HepG2 (cell line): ENCODE measurements around the gene HELLS. TPM values are rescaled to one million over a fixed set of nuclear protein-coding genes. Genes with fewer than 3 reads are reported as not detected.

Experiments used
- AKNA ChIP-seq: sonication (generic); formaldehyde crosslinking; IDR thresholded peaks from 2 replicates; pipeline ENCODE4 v1.4.0; 2020; ENCODE audit warnings: missing genetic modification reagents, borderline replicate concordance
- HDAC1 ChIP-seq: sonication (generic); formaldehyde crosslinking; IDR thresholded peaks from 2 replicates; pipeline ENCODE4 v1.5.1; 2020; ENCODE audit warnings: mild to moderate bottlenecking, missing genetic modification reagents
- IKZF5 ChIP-seq: IDR thresholded peaks from 2 replicates; pipeline ENCODE4 v1.6.1; 2018; ENCODE audit warnings: missing genetic modification reagents, mild to moderate bottlenecking, missing compliant biosample characterization
- MEF2D ChIP-seq: sonication (generic); formaldehyde crosslinking; IDR thresholded peaks from 2 replicates; pipeline ENCODE4 v1.5.1; 2020; ENCODE audit warnings: mild to moderate bottlenecking, missing genetic modification reagents
- PREB ChIP-seq: sonication (generic); formaldehyde crosslinking; IDR thresholded peaks from 2 replicates; pipeline ENCODE4 v1.4.0; 2020; ENCODE audit warnings: missing genetic modification reagents
- RFX5 ChIP-seq: IDR thresholded peaks from 2 replicates; pipeline ENCODE4 v1.6.1; 2011; ENCODE audit warnings: low read depth, low read length, improper control_type of control experiment
- ZBTB2 ChIP-seq: sonication (generic); formaldehyde crosslinking; IDR thresholded peaks from 2 replicates; pipeline ENCODE4 v1.8.0; 2022; ENCODE audit warnings: low read depth, missing genetic modification reagents
- ZNF367 ChIP-seq: sonication (generic); formaldehyde crosslinking; IDR thresholded peaks from 2 replicates; pipeline ENCODE4 v1.4.0; 2020; ENCODE audit warnings: missing genetic modification reagents, borderline replicate concordance
- ZNF724P ChIP-seq: sonication (generic); formaldehyde crosslinking; IDR thresholded peaks from 2 replicates; pipeline ENCODE4 v1.8.0; 2022; ENCODE audit warnings: missing genetic modification reagents, borderline replicate concordance
- ZNF75D ChIP-seq: sonication (generic); formaldehyde crosslinking; IDR thresholded peaks from 2 replicates; pipeline ENCODE4 v1.8.1; 2023; ENCODE audit warnings: missing genetic modification reagents, mild to moderate bottlenecking, borderline replicate concordance
- ZSCAN29 ChIP-seq: sonication (generic); formaldehyde crosslinking; conservative IDR thresholded peaks from 2 replicates; pipeline ENCODE4 v1.4.0; 2020; ENCODE audit warnings: mild to moderate bottlenecking, missing genetic modification reagents
- polyA plus RNA-seq, 8 experiments: library from polyadenylated mRNA; depleted of rRNA in 3 of 8; stranded (reverse) in 7 of 8; unstranded in 1 of 8; fragments of >200 nt; fragmentation: Illumina TruSeq in 4 of 8; extraction: Trizol in 4 of 8; gene quantifications; 2 replicates each; pipeline versions ENCODE4 v1.2.1 to v1.2.3, GENCODE V29; 2011 to 2016; ENCODE audit warnings: low read depth in 4 of 8, missing spikeins in 1 of 8, mixed read lengths in 1 of 8; ENCODE audit not compliant: insufficient read depth in 1 of 8
- total RNA-seq, 5 experiments: library from RNA; depleted of rRNA; stranded (reverse); fragments of >200 nt; fragmentation: Illumina TruSeq; extraction: Trizol; gene quantifications; 2 replicates each; pipeline ENCODE4 v1.2.3, GENCODE V29; 2016; ENCODE audit warnings: low read depth in 1 of 5
- TF ChIP-seq, protein P1 (sequence below): sonication (generic); formaldehyde crosslinking; IDR thresholded peaks from 2 replicates; pipeline ENCODE4 v1.5.0; 2020; ENCODE audit warnings: mild to moderate bottlenecking, missing genetic modification reagents, borderline replicate concordance
- TF ChIP-seq, protein P2 (sequence below): sonication (generic); formaldehyde crosslinking; IDR thresholded peaks from 2 replicates; pipeline ENCODE4 v1.5.1; 2020; ENCODE audit warnings: missing genetic modification reagents, mild to moderate bottlenecking, borderline replicate concordance

The HELLS gene
- total and polyA plus RNA-seq, 2 of the 13 experiments (the other 11 are each of a cell fraction or from before 2014, with no cell fraction given), result 22.6 to 84.6 TPM

- no peak for TF ChIP-seq AKNA (CRISPR knock-in tag)
- no peak for TF ChIP-seq RFX5
- TF ChIP-seq ZBTB2 (CRISPR knock-in tag), result peak; percentile 32; the same call in 1 of the 2 replicates
- TF ChIP-seq PREB (CRISPR knock-in tag), result no peak
- TF ChIP-seq MEF2D (CRISPR knock-in tag), result no peak
- TF ChIP-seq, protein P1, sequence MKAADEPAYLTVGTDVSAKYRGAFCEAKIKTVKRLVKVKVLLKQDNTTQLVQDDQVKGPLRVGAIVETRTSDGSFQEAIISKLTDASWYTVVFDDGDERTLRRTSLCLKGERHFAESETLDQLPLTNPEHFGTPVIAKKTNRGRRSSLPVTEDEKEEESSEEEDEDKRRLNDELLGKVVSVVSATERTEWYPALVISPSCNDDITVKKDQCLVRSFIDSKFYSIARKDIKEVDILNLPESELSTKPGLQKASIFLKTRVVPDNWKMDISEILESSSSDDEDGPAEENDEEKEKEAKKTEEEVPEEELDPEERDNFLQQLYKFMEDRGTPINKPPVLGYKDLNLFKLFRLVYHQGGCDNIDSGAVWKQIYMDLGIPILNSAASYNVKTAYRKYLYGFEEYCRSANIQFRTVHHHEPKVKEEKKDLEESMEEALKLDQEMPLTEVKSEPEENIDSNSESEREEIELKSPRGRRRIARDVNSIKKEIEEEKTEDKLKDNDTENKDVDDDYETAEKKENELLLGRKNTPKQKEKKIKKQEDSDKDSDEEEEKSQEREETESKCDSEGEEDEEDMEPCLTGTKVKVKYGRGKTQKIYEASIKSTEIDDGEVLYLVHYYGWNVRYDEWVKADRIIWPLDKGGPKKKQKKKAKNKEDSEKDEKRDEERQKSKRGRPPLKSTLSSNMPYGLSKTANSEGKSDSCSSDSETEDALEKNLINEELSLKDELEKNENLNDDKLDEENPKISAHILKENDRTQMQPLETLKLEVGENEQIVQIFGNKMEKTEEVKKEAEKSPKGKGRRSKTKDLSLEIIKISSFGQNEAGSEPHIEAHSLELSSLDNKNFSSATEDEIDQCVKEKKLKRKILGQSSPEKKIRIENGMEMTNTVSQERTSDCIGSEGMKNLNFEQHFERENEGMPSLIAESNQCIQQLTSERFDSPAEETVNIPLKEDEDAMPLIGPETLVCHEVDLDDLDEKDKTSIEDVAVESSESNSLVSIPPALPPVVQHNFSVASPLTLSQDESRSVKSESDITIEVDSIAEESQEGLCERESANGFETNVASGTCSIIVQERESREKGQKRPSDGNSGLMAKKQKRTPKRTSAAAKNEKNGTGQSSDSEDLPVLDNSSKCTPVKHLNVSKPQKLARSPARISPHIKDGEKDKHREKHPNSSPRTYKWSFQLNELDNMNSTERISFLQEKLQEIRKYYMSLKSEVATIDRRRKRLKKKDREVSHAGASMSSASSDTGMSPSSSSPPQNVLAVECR (CRISPR knock-in tag), result peak; percentile 93
- TF ChIP-seq ZNF724P (CRISPR knock-in tag), result no peak
- TF ChIP-seq HDAC1 (CRISPR knock-in tag), result peak; percentile 67
- TF ChIP-seq, protein P2, sequence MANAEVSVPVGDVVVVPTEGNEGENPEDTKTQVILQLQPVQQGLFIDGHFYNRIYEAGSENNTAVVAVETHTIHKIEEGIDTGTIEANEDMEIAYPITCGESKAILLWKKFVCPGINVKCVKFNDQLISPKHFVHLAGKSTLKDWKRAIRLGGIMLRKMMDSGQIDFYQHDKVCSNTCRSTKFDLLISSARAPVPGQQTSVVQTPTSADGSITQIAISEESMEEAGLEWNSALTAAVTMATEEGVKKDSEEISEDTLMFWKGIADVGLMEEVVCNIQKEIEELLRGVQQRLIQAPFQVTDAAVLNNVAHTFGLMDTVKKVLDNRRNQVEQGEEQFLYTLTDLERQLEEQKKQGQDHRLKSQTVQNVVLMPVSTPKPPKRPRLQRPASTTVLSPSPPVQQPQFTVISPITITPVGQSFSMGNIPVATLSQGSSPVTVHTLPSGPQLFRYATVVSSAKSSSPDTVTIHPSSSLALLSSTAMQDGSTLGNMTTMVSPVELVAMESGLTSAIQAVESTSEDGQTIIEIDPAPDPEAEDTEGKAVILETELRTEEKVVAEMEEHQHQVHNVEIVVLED (CRISPR knock-in tag), result peak; percentile 41; the same call in 1 of the 2 replicates
- TF ChIP-seq IKZF5 (CRISPR knock-in tag), result peak; percentile 41; the same call in 1 of the 2 replicates
- TF ChIP-seq ZSCAN29 (CRISPR knock-in tag), result peak; percentile 56; the same call in 1 of the 2 replicates
- no peak for TF ChIP-seq ZNF75D (CRISPR knock-in tag)
- no peak for TF ChIP-seq ZNF367 (CRISPR knock-in tag)
Observed at GRCh38 chr10:94545391-94546048, at the start of gene HELLS (continued).
